HUDEP-2 (cell line): ENCODE results near the gene ACOT7.

ENCODE experiments used
- DNase-seq, 76 experiments: peaks; one replicate each; lab custom pipeline; 2025; ENCODE audit not compliant: unreplicated experiment in 76 of 76; lab: John Stamatoyannopoulos, UW

The ACOT7 gene

DNA sequence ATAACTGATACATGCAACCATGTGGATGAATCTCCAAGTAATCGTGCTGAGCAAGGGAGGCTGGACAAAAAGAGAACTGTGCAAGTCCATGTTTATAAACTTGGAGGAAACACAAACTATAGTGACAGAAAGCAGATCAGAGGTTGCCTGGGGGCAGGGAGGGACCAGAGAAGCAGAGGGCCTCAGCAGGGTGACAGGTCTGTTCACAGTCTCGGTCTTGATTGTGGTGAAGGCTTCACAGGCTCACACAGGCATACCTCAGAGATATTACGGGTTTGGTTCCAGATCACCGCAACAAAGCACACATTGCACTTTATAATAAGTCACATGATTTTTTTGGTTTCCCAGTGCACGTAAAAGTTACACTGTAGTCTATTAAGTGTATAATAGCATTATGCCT, 28.5 kb downstream of the ACOT7 start:
- no peak for DNase-seq

DNA sequence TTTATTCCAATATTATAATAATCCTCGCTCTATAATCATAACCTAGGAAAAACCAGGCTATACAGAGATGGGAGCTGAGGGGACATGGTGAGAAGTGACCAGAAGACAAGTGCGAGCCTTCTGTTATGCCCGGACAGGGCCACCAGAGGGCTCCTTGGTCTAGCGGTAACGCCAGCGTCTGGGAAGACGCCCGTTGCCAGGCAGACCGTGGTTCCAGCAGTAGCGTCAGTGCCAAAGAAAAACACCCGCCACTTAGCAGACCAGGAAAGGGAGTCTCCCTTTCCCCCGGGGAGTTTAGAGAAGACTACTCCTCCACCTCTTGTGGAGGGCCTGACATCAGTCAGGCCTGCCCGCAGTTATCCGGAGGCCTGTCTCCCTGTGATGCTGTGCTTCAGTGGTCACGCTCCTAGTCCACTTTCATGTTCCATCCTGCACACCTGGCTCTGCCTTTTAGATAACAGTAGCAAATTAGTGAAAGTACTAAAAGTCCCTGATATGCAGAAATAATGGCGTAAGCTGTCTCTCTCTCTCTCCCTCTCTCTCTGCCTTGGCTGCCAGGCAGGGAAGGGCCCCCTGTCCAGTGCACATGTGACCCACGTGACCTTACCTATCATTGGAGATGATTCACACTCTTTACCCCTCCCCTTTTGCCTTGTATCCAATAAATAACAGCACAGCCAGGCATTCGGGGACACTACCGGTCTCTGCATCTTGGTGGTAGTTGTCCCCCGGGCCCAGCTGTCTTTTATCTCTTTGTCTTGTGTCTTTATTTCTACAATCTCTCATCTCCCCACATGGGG, 30.3 kb downstream of the ACOT7 start:
- DNase-seq: peak in 54 of 76 experiments; percentile 8 to 73 (median 41)

DNA sequence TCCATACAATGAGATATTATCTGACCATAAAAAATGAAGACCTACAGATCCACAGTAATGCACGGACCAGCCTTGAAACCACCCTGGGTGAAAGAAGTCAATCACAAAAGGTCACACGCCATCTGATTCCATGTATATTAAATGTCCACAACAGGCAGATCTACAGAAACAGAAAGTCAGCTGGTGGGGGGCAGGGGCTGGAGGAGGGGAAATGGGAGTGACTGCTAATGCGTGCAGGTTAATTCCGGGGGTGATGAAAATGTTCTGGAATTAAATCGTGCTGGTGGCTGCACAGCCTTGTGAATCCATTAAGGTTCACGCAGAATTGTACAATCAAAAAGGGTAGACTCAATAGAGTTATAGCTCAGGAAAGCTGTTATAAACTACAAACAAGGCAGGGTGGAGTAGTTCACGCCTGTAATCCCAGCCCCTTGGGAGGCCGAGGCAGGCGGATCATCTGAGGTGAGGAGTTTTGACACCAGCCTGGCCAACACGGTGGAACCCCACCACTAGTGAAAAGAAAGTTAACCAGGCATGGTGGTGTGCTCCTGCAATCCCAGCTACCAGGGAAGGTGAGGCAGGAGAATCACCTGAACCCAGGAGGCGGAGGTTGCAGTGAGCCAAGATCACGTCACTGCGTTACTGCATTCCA, 32.3 kb downstream of the ACOT7 start:
- DNase-seq: no peak

DNA sequence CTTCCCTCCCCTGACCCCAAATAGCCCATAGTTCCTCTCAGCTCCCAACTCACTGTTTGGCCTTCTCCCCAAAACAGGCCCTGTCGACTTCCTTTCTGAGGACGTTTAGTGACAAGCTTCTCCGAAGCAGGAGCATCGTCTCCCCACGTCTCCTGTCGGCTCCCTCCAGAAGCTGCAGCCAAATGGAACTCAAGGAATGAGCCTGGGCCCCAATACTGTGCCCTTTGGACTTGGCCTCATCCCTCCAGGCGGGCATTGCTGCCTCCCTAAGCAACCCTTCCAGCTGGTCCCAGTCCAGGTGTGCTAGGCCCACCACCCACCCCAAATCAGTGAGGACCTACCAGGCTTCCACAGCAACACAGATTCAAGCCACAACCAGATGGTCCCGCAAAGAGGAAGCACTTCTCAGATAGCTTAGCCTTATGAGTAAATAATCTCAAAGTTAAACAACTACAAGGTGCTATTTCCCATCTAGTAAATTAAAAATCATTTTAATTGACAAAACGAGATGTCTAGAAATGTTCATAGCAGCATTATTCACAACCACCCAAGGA, 33.0 kb downstream of the ACOT7 start:
- no peak for DNase-seq

DNA sequence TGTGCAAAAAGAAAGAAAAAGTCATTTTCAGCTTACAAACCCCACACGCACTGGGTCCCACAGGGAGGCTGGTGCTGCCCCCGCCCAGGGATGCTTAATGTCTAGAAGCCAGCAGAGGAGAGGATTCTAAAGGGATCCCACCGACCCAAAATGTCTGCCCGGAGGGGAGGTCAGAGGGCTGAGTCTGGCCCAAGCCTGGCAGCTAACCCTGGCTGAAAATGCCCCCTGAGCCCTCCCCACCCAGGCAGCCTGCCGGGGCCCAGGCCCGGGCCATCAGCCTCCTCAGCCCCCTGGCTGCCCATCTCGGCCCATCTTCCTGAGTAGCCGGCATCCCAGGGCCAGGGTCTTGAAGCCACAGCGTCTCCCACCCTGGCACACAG, 33.5 kb downstream of the ACOT7 start:
- peak in 3 of 76 experiments; percentile 32 to 46 (median 38) for DNase-seq

DNA sequence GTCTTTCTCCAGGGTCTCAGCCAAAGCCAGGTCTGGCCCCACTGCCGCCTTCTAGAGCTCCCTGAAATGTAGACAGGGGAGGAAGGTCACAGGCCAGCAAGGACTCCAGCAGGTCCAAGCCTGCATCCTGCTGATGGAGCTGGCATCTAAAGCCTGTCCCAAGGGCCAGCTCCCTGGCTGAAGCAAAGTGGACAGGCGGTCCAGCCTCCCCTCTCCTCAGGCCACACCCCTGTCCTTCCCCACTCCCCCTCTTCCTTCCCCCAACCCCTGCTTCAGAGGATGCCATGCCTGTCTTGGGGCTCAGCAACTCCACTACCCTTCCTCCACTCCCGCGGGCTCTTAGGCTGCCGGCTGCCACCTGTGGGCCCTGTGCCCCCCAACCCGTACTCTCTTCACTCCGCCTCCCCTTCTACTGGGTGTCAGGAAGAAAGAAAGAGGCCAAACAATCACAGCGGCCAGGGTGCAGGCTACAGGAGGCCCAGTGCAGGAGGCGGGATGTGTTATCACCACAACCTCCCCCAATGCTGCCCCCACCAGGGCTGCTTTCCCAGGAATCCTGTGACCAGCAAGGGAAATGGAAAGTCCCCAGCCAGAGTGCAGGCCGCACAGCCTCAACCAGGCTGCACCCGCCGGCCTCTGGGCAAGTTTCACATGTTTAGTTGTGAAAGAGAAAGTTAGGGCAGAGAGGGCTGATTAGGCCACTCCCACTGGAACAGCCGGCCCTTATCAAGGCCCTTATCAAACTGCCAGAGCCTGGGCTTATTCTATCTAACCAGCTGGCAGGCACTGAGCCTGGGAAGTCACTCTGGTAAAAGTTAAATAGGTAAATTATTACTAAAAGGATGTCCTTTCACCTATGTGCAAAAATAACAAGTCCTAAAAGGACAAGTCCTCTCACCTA, 34.1 kb downstream of the ACOT7 start:
- DNase-seq: peak in 75 of 76 experiments; percentile 10 to 89 (median 73)

DNA sequence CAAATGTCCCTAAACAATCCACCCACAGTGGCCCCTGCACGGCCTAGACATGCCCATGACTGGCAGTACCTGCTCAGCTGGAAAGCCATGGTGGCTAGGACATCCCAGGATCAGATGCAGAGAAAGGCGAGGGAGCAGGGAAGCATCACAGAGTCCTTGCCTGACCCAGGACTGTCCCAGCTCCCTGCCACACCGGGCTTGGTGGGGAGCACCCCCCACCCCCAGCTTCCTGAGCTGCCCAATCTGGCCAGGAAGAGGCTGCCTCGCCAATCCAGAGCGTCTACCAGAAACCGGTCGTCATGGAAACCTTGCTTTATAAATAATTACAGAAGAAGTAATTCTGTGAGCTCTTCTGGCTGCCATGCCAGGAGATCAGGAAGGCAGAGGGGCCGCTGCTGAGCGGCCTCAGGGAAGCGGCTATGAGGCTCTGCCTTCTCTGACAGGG, 34.8 kb downstream of the ACOT7 start:
- peak in 2 of 76 experiments; percentile 23 to 36 for DNase-seq

DNA sequence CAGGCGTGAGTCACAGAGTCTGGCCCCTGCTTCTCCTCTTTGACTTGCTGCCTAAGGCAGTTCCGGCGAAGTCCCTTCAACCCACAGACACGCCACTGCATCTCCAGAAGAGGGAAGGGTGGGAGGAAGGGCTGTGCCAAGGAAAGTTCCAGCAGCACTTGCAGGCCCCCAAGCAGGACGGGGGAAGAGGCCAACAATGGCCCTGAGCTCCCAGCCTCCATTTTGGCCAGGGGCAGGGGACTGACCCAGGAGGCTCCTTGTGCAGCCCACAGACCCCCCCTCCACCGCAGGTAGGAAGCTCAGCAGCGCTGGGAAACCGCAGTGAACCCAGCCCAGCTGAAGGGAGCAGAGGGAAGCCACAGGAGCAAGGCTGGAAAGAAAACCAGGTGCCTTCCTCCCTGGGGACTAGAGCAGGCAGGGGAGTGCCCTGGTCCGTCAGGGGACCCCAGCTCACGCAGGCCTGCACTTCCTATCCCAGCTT, 35.4 kb downstream of the ACOT7 start:
- DNase-seq: no peak

DNA sequence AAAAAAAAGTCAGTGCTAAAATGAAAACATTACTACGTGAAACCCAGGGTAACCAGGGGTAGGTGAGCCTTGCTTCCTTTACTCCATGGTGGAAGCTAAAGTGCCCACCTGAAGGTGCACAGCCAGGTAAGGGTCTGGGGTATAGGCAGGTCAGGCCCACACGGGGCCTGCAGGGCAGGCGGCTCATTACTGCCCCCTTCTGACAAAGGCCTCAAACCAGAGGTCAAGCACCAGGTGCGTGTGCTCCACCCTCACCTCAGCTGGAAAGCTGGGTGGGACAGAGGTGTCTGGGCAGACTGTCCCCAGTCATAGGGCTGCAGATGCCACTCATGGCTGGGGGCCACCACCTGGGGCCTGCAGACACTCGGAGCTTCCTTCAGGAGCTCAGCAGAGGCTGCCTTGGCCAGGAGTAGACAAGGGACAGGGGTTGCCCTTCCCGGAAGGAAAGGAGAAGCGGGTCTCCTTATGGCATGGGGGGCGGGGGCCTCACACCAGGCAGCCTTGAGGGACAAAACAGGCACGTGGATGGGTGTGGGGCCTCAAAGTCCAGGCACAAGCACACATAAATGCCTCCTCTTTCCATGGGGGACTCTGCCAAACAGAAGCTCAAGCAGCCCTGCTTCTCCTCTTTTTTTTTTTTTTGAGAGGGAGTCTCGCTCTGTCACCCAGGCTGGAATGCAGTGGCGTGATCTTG, 36.2 kb downstream of the ACOT7 start:
- DNase-seq: no peak

DNA sequence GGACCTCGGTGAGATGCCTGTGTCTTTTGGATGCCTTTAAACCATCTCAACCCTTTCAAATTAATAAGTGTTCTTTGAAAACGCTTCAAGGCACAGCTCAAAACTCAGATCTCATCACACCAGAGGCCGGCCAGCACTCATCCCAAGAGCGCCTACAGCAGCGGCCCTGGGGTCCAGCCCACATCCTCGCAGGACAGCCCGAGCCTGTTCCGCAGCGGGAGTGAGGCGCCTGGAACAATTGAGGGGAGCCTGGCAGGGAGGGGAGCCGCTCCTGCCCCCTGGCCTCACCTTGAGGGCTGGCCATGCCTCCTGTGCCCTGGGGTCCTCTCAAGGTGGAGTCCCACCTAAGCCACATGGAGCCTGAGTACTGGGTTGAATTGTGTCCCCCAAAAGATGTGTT, 37.9 kb downstream of the ACOT7 start:
- DNase-seq: no peak

DNA sequence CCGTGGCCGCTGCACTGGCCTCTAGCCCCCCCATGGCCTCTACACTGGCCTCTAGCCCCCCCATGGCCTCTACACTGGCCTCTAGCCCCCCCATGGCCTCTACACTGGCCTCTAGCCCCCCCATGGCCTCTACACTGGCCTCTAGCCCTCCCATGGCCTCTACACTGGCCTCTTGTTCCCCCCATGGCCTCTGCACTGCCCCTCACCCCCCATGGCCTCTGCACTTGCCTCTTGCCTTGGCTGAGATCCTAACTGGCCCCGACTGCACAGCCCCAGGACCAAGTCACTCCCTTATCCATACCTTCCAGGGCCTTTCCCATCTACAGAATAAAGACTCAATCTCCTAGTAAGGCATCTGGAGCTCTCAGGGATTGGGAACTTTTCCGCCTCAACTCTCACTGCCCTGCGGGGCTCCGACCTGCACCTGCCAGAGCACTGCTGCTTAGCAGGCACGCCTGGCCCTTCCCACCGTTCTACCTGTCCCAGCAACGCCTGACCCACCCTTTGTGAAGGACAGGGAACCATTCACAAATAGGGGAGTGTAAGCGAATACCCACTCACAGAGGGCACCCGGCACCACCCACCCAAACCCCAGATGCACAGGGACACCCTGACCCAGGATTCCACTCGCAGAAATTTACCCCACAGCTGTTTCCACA, 38.8 kb downstream of the ACOT7 start:
- DNase-seq: no peak

DNA sequence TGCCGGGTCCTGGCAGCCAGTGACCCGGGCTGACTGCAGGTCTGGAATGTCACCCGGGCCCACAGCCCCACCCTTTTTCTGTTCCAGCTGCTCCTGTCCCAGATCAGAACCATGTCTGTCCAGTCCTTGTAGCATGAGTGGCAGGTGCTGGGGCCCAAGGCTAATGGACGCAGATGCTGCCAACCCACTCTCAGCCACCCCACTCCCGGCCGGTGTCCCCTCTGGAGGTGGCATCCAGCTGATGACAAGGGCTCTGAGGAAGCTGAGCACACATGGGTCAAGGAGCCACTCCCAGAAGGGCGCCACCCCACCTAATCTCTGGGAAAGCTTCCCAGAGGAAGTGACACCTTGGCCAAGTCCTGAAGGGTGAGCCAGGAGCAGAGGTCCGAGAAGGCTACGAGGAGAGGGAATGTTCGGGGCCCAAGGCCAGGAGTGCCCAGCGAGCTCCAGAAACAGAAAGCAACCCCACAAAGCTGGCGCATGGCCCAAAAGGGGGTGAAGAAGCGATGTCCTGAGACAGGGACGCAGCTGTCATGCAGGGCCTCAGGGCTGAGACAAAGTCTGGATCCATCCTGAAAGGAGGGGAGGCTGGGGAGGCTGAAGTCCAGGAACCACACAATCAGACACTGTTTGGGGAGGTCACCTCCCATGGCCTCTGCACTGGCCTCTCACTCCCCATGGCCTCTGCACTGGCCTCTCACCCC, 39.5 kb downstream of the ACOT7 start:
- peak in 8 of 76 experiments; percentile 6 to 23 (median 12) for DNase-seq

DNA sequence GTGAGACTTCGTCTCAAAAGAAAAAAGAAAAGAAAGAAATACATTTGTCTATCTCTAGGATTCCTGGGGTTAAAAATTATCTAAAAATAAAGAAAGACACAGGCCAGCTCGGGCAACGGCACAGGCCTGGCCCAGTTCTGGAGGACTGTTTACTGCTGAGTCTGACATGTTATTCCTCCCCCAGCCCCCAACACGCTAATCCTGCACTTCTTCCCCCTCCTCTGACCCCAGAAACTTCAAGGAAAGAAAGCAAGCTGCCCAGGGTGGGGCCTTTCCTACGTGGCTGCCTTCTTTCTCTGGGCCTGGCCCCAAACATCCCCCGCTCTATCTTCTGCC, 40.0 kb downstream of the ACOT7 start:
- peak in 1 of 76 experiments; percentile 27 for DNase-seq

DNA sequence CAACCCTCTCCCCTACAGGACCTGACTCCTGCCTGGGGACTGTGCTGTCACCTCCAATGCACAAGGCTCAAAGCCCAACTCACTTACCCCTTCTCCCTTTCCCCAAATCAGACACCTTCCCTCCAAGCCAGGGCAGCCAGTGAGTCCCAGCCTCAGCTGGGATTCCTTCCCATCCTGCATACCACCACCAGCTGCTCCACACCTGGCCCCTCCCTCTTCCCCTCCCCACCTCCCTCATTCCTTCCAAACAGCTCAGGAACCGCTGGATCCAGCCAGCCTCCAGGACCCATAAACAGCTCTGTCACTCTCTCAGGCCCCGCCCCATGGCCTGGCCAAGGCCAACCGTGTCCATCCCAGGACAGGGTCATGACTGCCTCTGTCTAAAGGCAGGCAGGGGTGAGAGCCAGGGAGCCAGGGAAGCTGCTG, 41.4 kb downstream of the ACOT7 start:
- no peak for DNase-seq

DNA sequence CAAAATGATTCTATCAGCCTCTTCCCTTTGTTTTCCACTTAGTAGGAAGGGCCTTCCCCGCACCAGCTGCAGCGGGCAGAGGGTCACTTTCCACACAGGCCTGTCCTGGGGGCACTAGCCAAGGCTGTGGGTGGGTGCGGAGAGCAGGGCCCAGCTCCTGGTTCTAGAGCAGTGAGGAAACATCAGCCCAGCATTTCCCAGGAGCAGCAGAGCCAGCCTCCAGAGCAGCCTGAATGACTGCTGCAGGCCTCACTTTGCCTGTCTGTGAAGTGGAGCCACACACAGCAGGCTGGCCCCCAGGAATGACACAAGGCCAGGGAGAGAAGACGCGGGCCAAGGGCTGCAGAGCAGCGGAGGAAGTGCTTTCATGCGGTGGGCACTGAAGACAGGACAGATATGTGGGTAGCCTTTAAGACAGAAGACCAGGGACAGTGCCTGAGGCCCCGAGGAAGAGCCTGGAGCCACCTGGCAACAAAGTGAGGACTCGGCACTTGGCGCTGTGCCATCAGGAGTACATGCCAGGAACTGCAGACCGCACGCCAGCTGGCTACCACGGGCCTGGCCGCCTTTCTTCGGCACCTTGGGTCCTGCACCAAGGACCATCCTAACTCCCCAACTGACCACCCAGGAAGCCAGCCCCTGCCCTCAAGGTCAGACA, 42.0 kb downstream of the ACOT7 start:
- DNase-seq: no peak

DNA sequence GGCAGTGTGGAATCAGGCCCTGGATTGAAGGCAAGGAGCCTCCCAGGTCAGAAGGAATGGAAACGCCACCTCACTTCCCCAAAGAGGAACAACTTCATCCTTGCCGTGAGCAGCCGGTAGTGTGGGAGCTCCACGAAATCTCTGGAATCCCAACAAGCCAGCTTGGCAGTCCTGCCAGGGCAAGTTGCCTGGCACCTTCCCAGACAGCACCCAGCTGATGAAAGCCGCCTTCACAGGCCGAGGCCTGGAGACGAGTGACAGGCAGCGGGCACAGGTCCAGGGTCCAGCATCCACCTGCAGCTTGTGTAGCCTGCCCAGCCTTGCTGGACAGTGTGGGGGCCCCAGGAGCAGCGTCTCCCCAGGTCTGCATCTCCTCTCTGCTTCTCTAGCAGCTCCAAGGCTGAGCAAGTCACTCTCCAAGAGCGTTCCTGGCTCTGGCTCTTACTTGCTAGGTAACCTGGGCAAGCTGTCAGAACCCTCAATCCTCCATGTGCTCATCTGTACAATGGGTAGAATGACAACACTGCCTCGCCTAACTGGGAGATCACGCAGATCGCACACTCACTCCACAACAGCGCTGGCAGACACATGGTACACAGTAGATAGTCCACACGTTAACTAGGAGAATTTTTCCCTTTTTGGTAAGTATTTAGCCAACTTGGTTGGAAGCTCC, 43.0 kb downstream of the ACOT7 start:
- DNase-seq: no peak

DNA sequence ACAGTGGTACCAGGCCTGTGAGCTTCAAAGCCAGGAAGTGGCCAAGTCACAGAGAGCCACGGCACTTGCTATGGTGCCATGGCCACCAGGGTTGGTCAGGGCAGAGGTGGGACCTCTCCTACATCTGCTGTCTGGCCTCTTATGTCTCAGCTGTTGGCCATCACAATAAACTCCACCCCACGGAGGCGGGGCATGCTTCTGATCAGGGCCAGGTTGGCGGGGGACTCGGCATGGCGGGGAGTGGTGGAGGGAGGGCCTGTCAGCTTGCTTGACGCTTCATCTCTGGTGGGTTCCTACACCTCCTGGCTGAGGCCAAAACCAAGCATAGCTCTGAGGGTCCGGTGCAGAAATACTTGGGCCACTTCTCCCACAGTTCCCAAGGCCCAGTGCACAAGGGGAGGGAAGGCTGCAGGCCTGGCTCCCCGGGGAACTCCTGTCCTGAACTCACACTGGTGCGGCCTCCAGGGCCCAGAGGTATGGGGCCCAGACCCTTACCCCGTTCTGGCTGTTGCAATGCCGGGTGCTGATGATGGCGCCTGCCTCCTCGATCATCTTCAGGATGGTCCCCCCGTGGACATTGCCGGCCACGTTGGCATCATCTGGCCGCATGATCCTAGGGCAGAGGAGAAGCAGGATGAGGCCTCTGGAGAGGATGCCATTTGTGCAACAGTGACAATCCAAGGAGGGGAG, 44.2 kb downstream of the ACOT7 start:
- no peak for DNase-seq
